Lower lobe of right lung (tissue), 2 donors: ENCODE results near the gene MANEAL. TPM values are rescaled to one million over a fixed set of nuclear protein-coding genes. Genes with fewer than 3 reads are reported as not detected.

Experiments used
- ATAC-seq, 2 donors: fragments of 200-7000 bp; cut with Tn5 transposase; one replicate each; pipeline ENCODE4 v1.9.1; 2020 to 2022; ENCODE audit warnings: mild to moderate bottlenecking in 2 of 2, moderate library complexity in 2 of 2
- DNase-seq: peaks from one replicate; pipeline ENCODE4 v3.0.0-alpha.2; 2020
- H3K27ac ChIP-seq: fragments of 200-600 bp; one replicate; pipeline ENCODE4 v1.8.0; 2022
- H3K27me3 ChIP-seq: fragments of 200-600 bp; one replicate; pipeline ENCODE4 v1.8.0; 2022; ENCODE audit warnings: low read depth
- H3K36me3 ChIP-seq: fragments of 200-600 bp; one replicate; pipeline ENCODE4 v1.8.0; 2022; ENCODE audit warnings: mild to moderate bottlenecking
- H3K4me1 ChIP-seq: fragments of 200-600 bp; one replicate; pipeline ENCODE4 v1.8.0; 2022
- H3K4me3 ChIP-seq: fragments of 200-600 bp; one replicate; pipeline ENCODE4 v1.8.0; 2022; ENCODE audit warnings: mild to moderate bottlenecking
- H3K9me3 ChIP-seq: fragments of 200-600 bp; one replicate; pipeline ENCODE4 v1.8.0; 2022
- CTCF ChIP-seq: fragments of 200-600 bp; IDR thresholded peaks from one replicate; pipeline ENCODE4 v1.8.0; 2022; ENCODE audit warnings: antibody characterized with exemption, mild to moderate bottlenecking
- intact Hi-C: fragments of 100-400 bp; cut with DNase I; formaldehyde crosslinking; loops from one replicate; pipeline ENCODE4 v1.11.0; 2022
- total RNA-seq: library from RNA; stranded (reverse); fragmentation: NEBNext Ultra II Directional; extraction: Animal tissue kit (Norgen Biotek cat#: 25700); gene quantifications from one replicate; pipeline ENCODE4 v1.2.1, GENCODE V29; 2021
- donor health status: DM: no; HTN: yes; CAD: no; lungs with severe emphysema.

MANEAL gene
- total RNA-seq, 1 donor from 2014 or later: 4.9 TPM

- Histone ChIP-seq H3K4me3 (no peak overlapping the region), H3K4me1 (no peaks in the 10 kb centered on the region), H3K36me3 (no peaks in the 10 kb centered on the region), H3K27me3 (peaks cover 84% of the 10 kb centered on the region), H3K9me3 (no peaks in the 10 kb centered on the region), H3K27ac (no peak overlapping the region)
- DNase-seq: no peak
- intact Hi-C loops: no loop called here
- TF ChIP-seq CTCF: no peak
- no peak for ATAC-seq
These were observed 31.1 kb upstream of the MANEAL start for GRCh38 chr1:37762516-37762915.

- peaks cover 82% of the 10 kb centered on the region for H3K27me3 ChIP-seq
- DNase-seq (no peak), ATAC-seq (no peak)
- H3K36me3 ChIP-seq: no peaks in the 10 kb centered on the region
- H3K4me1 ChIP-seq: no peaks in the 10 kb centered on the region
- TF ChIP-seq CTCF: no peak
- H3K4me3 ChIP-seq: no peak overlapping the region
- no peaks in the 10 kb centered on the region for H3K9me3 ChIP-seq
- H3K27ac ChIP-seq: no peak overlapping the region
- intact Hi-C loops: no loop called here
These were observed 29.7 kb upstream of the MANEAL start for GRCh38 chr1:37763791-37764413.

GRCh38 chr1:37764414-37764825, 29.2 kb upstream of the MANEAL start:
- DNase-seq: no peak
- intact Hi-C loops: no loop called here
- Histone ChIP-seq H3K4me1 (no peaks in the 10 kb centered on the region), H3K4me3 (no peak overlapping the region), H3K9me3 (no peaks in the 10 kb centered on the region), H3K36me3 (no peaks in the 10 kb centered on the region), H3K27me3 (peaks cover 82% of the 10 kb centered on the region), H3K27ac (no peak overlapping the region)
- ATAC-seq: peak; percentile 45 to 56
- no peak for TF ChIP-seq CTCF

GRCh38 chr1:37764888-37765441, 28.7 kb upstream of the MANEAL start, which contains the start of gene EPHA10:
EPHA10 (minus strand) TSS chr1:37765120; CDS start chr1:37765066, 54 bp downstream.
- no peak for ATAC-seq
- Histone ChIP-seq H3K4me1 (no peaks in the 10 kb centered on the region), H3K36me3 (no peaks in the 10 kb centered on the region), H3K4me3 (no peak within 1 kb of the TSS), H3K27ac (no peak within 1 kb of the TSS), H3K9me3 (no peaks in the 10 kb centered on the region), H3K27me3 (peaks cover 83% of the 10 kb centered on the region)
- no peak for DNase-seq
- no peak for TF ChIP-seq CTCF
- intact Hi-C loops: no loop called here

- intact Hi-C loops: no loop called here
- Histone ChIP-seq H3K27ac (no peak overlapping the region), H3K4me3 (no peak overlapping the region), H3K36me3 (no peaks in the 10 kb centered on the region), H3K9me3 (no peaks in the 10 kb centered on the region), H3K4me1 (no peaks in the 10 kb centered on the region), H3K27me3 (peaks cover 76% of the 10 kb centered on the region)
- DNase-seq: no peak
- ATAC-seq: no peak
- TF ChIP-seq CTCF: no peak
These were observed 27.6 kb upstream of the MANEAL start for GRCh38 chr1:37765916-37766664.
